SU-DHL-6 (cell line): Measurements from ENCODE around the gene CDK6.

Experiments
- H2AFZ ChIP-seq: fragments of 200-600 bp; sonication (generic); 2 replicates; pipeline ENCODE4 v1.6.1; 2014; ENCODE audit warnings: low read depth, mild to moderate bottlenecking, moderate library complexity, mixed read lengths, antibody characterized with exemption, low read length; ENCODE audit not compliant: severe bottlenecking
- H3F3A ChIP-seq: fragments of 200-600 bp; shearing (Covaris generic); 2 replicates; pipeline ENCODE4 v1.6.0; 2016; ENCODE audit warnings: antibody characterized with exemption, mild to moderate bottlenecking; ENCODE audit not compliant: insufficient read depth
- H3K27ac ChIP-seq: fragments of 200-600 bp; sonication (generic); 2 replicates; pipeline ENCODE4 v1.5.1; 2016; ENCODE audit warnings: low read depth, mild to moderate bottlenecking, low read length, moderate library complexity, mixed read lengths
- H3K27me3 ChIP-seq: fragments of 200-600 bp; sonication (generic), shearing (Covaris generic); 2 replicates; pipeline ENCODE4 v1.6.0; 2014; ENCODE audit warnings: mild to moderate bottlenecking, low read length
- H3K36me3 ChIP-seq: fragments of 200-600 bp; sonication (generic); 2 replicates; pipeline ENCODE4 v1.6.1; 2014; ENCODE audit warnings: mild to moderate bottlenecking, low read length, mixed read lengths
- H3K4me2 ChIP-seq: fragments of 300-600, 200-600 bp; shearing (Covaris generic), sonication (generic); 2 replicates; pipeline ENCODE4 v1.6.0; 2014; ENCODE audit warnings: low read length, low read depth, mild to moderate bottlenecking; ENCODE audit not compliant: poor library complexity, severe bottlenecking
- H3K4me3 ChIP-seq: fragments of 200-600 bp; sonication (generic); 2 replicates; pipeline ENCODE4 v1.5.1; 2014; ENCODE audit warnings: antibody characterized with exemption, low read length, mild to moderate bottlenecking, mixed read lengths; ENCODE audit not compliant: insufficient read depth, poor library complexity, severe bottlenecking
- H3K79me2 ChIP-seq: fragments of 200-600 bp; sonication (generic); 2 replicates; pipeline ENCODE4 v1.6.1; 2014; ENCODE audit warnings: mild to moderate bottlenecking, low read length, moderate library complexity; ENCODE audit not compliant: insufficient read depth
- H3K9ac ChIP-seq: fragments of 200-600 bp; sonication (generic); 2 replicates; pipeline ENCODE4 v1.7.0; 2014; ENCODE audit warnings: mild to moderate bottlenecking, low read length
- H3K9me2 ChIP-seq: fragments of 200-600 bp; sonication (generic); replicated peaks from 2 replicates; pipeline ENCODE4 v1.6.1; 2014; ENCODE audit warnings: low read length; ENCODE audit not compliant: insufficient read depth
- H3K9me3 ChIP-seq: fragments of 200-600 bp; sonication (generic); 2 replicates; pipeline ENCODE4 v1.6.1; 2014; ENCODE audit warnings: low read length, mixed read lengths; ENCODE audit not compliant: insufficient read depth
- H4K20me1 ChIP-seq: fragments of 200-600 bp; sonication (generic); 2 replicates; pipeline ENCODE4 v1.6.1; 2014; ENCODE audit warnings: low read depth, mild to moderate bottlenecking, antibody characterized with exemption, low read length, moderate library complexity, mixed read lengths
- CTCF ChIP-seq: fragments of 200-600 bp; sonication (generic); IDR thresholded peaks from one replicate; pipeline ENCODE4 v1.5.1; 2017; ENCODE audit warnings: antibody characterized with exemption, mild to moderate bottlenecking, low read length, moderate library complexity; ENCODE audit not compliant: insufficient read depth, poor library complexity, severe bottlenecking
- EZH2phosphoT487 ChIP-seq: fragments of 200-600 bp; sonication (generic), shearing (Covaris generic); conservative IDR thresholded peaks from 2 replicates; pipeline ENCODE4 v1.6.1; 2018; ENCODE audit warnings: mild to moderate bottlenecking, antibody characterized with exemption, low read length, moderate library complexity, mixed read lengths

Gene CDK6

GRCh38 chr7:92691578-92691977 is 144.8 kb downstream of the CDK6 start:
- no peak overlapping the region for H3K4me3 ChIP-seq
- no peaks in the 10 kb centered on the region for H3K9me3 ChIP-seq
- H3K27ac ChIP-seq, result no peak overlapping the region
- H3K27me3 ChIP-seq, result no peaks in the 10 kb centered on the region
- H3K36me3 ChIP-seq, result no peaks in the 10 kb centered on the region
- no peaks in the 10 kb centered on the region for H3F3A ChIP-seq
- no peaks in the 10 kb centered on the region for H4K20me1 ChIP-seq
- no peak overlapping the region for H2AFZ ChIP-seq
- no peak overlapping the region for H3K4me2 ChIP-seq
- TF ChIP-seq EZH2phosphoT487 (no peak), CTCF (peak; percentile 69)
- H3K9ac ChIP-seq, result no peak overlapping the region
- H3K9me2 ChIP-seq, result no peaks in the 10 kb centered on the region
- no peaks in the 10 kb centered on the region for H3K79me2 ChIP-seq

- Histone ChIP-seq H3F3A (no peaks in the 10 kb centered on the region), H4K20me1 (no peaks in the 10 kb centered on the region), H3K9me2 (no peaks in the 10 kb centered on the region), H3K9ac (no peak overlapping the region), H3K4me2 (no peak overlapping the region), H3K9me3 (no peaks in the 10 kb centered on the region), H2AFZ (no peak overlapping the region), H3K27ac (no peak overlapping the region), H3K4me3 (no peak overlapping the region), H3K79me2 (no peaks in the 10 kb centered on the region), H3K36me3 (no peaks in the 10 kb centered on the region), H3K27me3 (no peaks in the 10 kb centered on the region)
- no peak for TF ChIP-seq CTCF
- TF ChIP-seq EZH2phosphoT487, result no peak
Observed at GRCh38 chr7:92685136-92686042, 151.0 kb downstream of the CDK6 start.

GRCh38 chr7:92684274-92684673 is 152.1 kb downstream of the CDK6 start:
- no peaks in the 10 kb centered on the region for H3F3A ChIP-seq
- H3K27me3 ChIP-seq, result no peaks in the 10 kb centered on the region
- H3K27ac ChIP-seq, result no peak overlapping the region
- no peak overlapping the region for H3K4me3 ChIP-seq
- H4K20me1 ChIP-seq, result no peaks in the 10 kb centered on the region
- H3K9me2 ChIP-seq, result no peaks in the 10 kb centered on the region
- H3K9ac ChIP-seq, result no peak overlapping the region
- no peaks in the 10 kb centered on the region for H3K9me3 ChIP-seq
- H3K79me2 ChIP-seq, result no peaks in the 10 kb centered on the region
- no peak for TF ChIP-seq EZH2phosphoT487
- TF ChIP-seq CTCF, result no peak
- H3K4me2 ChIP-seq, result no peak overlapping the region
- H2AFZ ChIP-seq, result no peak overlapping the region
- H3K36me3 ChIP-seq, result no peaks in the 10 kb centered on the region
